Dendritic cell treated with granulocyte-macrophage colony-stimulating factor and Interleukin-4, amounts not matched to agents 40 ng/mL and 50 ng/mL, for 4 days (primary cell): ENCODE data around the gene PRKCA.

Experiments
- H3K27ac Mint-ChIP-seq: one replicate; pipeline ENCODE4 v1.8.0; 2022; ENCODE audit warnings: mild to moderate bottlenecking, mixed read lengths
- H3K27me3 Mint-ChIP-seq: one replicate; pipeline ENCODE4 v1.8.0; 2022; ENCODE audit warnings: mild to moderate bottlenecking, mixed read lengths
- H3K36me3 Mint-ChIP-seq: one replicate; pipeline ENCODE4 v1.8.0; 2022; ENCODE audit warnings: low read depth, mixed read lengths
- H3K4me1 Mint-ChIP-seq: one replicate; pipeline ENCODE4 v1.8.0; 2022; ENCODE audit warnings: low read depth, mixed read lengths
- H3K4me3 Mint-ChIP-seq: one replicate; pipeline ENCODE4 v1.8.0; 2022; ENCODE audit warnings: mild to moderate bottlenecking, moderate library complexity, mixed read lengths
- H3K9me3 Mint-ChIP-seq: one replicate; pipeline ENCODE4 v1.8.0; 2022; ENCODE audit warnings: mixed read lengths
- intact Hi-C: fragments of 100-400 bp; cut with micrococcal nuclease; formaldehyde crosslinking; loops from one replicate; pipeline ENCODE4 v1.15.0; 2022

PRKCA gene

GRCh38 chr17:66577041-66577440, 274.6 kb downstream of the PRKCA start:
- Mint-ChIP-seq H3K4me3 (no peak overlapping the region), H3K36me3 (no peaks in the 10 kb centered on the region), H3K27ac (no peak overlapping the region), H3K27me3 (no peaks in the 10 kb centered on the region), H3K9me3 (peaks cover under 1% of the 10 kb centered on the region), H3K4me1 (peaks cover 20% of the 10 kb centered on the region)
- intact Hi-C loops, result no loop called here

DNA sequence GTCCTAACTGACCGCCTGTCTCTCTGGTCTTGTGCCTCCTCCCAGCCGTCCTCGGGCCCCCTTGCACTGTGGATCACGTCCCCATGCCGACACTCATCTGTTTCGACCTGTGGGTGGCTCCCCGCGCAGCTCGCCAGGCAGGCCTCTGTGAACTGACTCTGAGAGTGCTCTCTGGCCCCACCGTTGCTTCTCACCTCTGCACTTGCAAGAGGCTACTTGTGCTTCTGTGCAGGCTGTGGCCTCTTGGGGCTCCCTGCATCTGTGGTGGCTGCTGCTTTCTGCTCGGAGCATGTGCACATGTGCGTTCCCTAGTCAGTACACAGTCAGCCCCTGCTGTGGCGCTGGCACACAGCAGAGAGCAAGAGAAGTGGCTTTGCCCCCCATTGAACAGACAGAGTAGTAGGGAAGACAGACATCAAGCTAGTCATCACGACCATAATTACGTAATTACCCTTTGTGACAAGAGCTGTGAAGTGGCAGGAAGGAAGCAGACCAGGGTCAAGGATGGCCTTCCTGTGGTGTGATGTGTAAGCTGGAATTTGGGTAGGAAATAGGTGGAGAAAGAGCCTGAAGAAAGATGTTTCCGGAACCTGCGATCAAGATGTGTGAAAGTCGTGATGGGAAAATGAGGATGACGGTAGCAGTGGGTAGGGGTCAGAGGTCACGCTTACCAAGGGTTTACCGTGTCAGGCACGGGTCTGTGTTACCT, 276.5 kb downstream of the PRKCA start:
- no peaks in the 10 kb centered on the region for H3K27me3 Mint-ChIP-seq
- intact Hi-C loops, result no loop called here
- H3K4me1 Mint-ChIP-seq, result peaks cover 20% of the 10 kb centered on the region
- no peak overlapping the region for H3K27ac Mint-ChIP-seq
- H3K4me3 Mint-ChIP-seq, result no peak overlapping the region
- no peaks in the 10 kb centered on the region for H3K36me3 Mint-ChIP-seq
- peaks cover 6% of the 10 kb centered on the region for H3K9me3 Mint-ChIP-seq

DNA sequence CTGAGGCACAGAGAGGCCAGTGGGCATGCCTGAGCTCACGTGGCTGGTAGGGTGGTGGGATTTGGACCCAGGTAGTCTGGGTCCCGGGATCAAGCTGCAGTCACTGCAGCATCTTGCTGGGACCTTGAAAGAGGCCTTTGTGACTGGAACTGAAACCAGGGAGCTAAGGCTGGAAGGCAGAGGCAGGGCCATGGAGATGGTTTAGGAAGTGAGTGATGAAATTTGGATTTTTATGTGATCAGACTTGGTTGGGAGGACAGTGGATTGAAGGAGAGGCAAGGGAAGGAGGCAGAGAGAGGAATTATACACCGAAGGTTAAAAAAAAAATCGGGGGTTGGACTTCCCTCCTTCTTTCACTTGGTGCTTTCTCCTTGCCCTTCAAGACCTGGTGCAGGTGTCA, 277.1 kb downstream of the PRKCA start:
- H3K27ac Mint-ChIP-seq, result no peak overlapping the region
- intact Hi-C loops, result no loop called here
- peaks cover 20% of the 10 kb centered on the region for H3K4me1 Mint-ChIP-seq
- no peaks in the 10 kb centered on the region for H3K27me3 Mint-ChIP-seq
- H3K36me3 Mint-ChIP-seq, result no peaks in the 10 kb centered on the region
- H3K9me3 Mint-ChIP-seq, result peaks cover 6% of the 10 kb centered on the region
- no peak overlapping the region for H3K4me3 Mint-ChIP-seq

GRCh38 chr17:66580184-66580955, 278.0 kb downstream of the PRKCA start:
- Mint-ChIP-seq H3K9me3 (peaks cover 6% of the 10 kb centered on the region), H3K27me3 (no peaks in the 10 kb centered on the region), H3K4me3 (no peak overlapping the region), H3K4me1 (peaks cover 20% of the 10 kb centered on the region), H3K36me3 (no peaks in the 10 kb centered on the region), H3K27ac (no peak overlapping the region)
- intact Hi-C loops, result no loop called here

GRCh38 chr17:66580956-66581391, 278.6 kb downstream of the PRKCA start:
- Mint-ChIP-seq H3K27ac (no peak overlapping the region), H3K36me3 (no peaks in the 10 kb centered on the region), H3K27me3 (no peaks in the 10 kb centered on the region), H3K4me1 (peaks cover 20% of the 10 kb centered on the region), H3K9me3 (peaks cover 6% of the 10 kb centered on the region), H3K4me3 (no peak overlapping the region)
- intact Hi-C loops, result no loop called here

- Mint-ChIP-seq H3K4me3 (no peak overlapping the region), H3K36me3 (no peaks in the 10 kb centered on the region), H3K4me1 (peaks cover 20% of the 10 kb centered on the region), H3K9me3 (peaks cover 6% of the 10 kb centered on the region), H3K27ac (no peak overlapping the region), H3K27me3 (no peaks in the 10 kb centered on the region)
- intact Hi-C loops, result no loop called here
Measured at GRCh38 chr17:66582373-66583111, 280.1 kb downstream of the PRKCA start.

GRCh38 chr17:66583112-66583748, 280.8 kb downstream of the PRKCA start:
- intact Hi-C loops, result no loop called here
- H3K27me3 Mint-ChIP-seq, result no peaks in the 10 kb centered on the region
- no peaks in the 10 kb centered on the region for H3K36me3 Mint-ChIP-seq
- no peak overlapping the region for H3K27ac Mint-ChIP-seq
- H3K4me3 Mint-ChIP-seq, result no peak overlapping the region
- H3K9me3 Mint-ChIP-seq, result peaks cover 6% of the 10 kb centered on the region
- H3K4me1 Mint-ChIP-seq, result peaks cover 16% of the 10 kb centered on the region

- Mint-ChIP-seq H3K4me1 (no peaks in the 10 kb centered on the region), H3K36me3 (no peaks in the 10 kb centered on the region), H3K27me3 (no peaks in the 10 kb centered on the region), H3K9me3 (peaks cover 6% of the 10 kb centered on the region), H3K27ac (no peak overlapping the region), H3K4me3 (no peak overlapping the region)
- intact Hi-C loops, result no loop called here
Measured at GRCh38 chr17:66584927-66585326, 282.5 kb downstream of the PRKCA start.

GRCh38 chr17:66585472-66585871, 283.1 kb downstream of the PRKCA start:
- peaks cover 6% of the 10 kb centered on the region for H3K9me3 Mint-ChIP-seq
- no peaks in the 10 kb centered on the region for H3K4me1 Mint-ChIP-seq
- H3K27me3 Mint-ChIP-seq, result no peaks in the 10 kb centered on the region
- H3K4me3 Mint-ChIP-seq, result no peak overlapping the region
- no peak overlapping the region for H3K27ac Mint-ChIP-seq
- intact Hi-C loops, result no loop called here
- no peaks in the 10 kb centered on the region for H3K36me3 Mint-ChIP-seq

GRCh38 chr17:66589892-66590291, 287.5 kb downstream of the PRKCA start:
- H3K36me3 Mint-ChIP-seq, result no peaks in the 10 kb centered on the region
- no peaks in the 10 kb centered on the region for H3K9me3 Mint-ChIP-seq
- no peaks in the 10 kb centered on the region for H3K27me3 Mint-ChIP-seq
- H3K27ac Mint-ChIP-seq, result no peak overlapping the region
- no peak overlapping the region for H3K4me3 Mint-ChIP-seq
- intact Hi-C loops, result no loop called here
- H3K4me1 Mint-ChIP-seq, result peaks cover 3% of the 10 kb centered on the region

- Mint-ChIP-seq H3K36me3 (no peaks in the 10 kb centered on the region), H3K9me3 (no peaks in the 10 kb centered on the region), H3K27ac (no peak overlapping the region), H3K4me1 (peaks cover 5% of the 10 kb centered on the region), H3K4me3 (no peak overlapping the region), H3K27me3 (no peaks in the 10 kb centered on the region)
- intact Hi-C loops, result no loop called here
Measured at GRCh38 chr17:66593116-66593515, 290.7 kb downstream of the PRKCA start.

DNA sequence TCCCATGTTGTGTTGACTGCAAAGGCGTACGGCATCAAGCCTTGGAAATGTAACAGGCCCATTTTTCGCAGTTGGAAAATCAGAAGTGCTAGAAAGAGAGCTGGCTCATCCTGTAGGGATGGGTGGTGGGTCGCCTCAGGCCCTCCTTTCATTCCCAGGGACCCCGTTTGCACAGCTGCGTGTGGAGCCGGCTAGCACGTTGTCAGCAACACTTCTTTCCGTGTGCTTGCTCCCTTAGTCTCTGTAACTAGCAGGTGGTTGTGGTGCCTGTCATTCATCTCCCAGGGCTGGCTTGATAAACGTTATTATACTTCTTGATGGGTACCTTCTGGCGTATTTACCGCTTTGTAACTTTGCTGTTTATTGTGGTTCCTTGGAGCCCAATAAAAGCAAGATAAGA, 293.5 kb downstream of the PRKCA start:
- peaks cover 5% of the 10 kb centered on the region for H3K4me1 Mint-ChIP-seq
- no peaks in the 10 kb centered on the region for H3K36me3 Mint-ChIP-seq
- intact Hi-C loops, result no loop called here
- no peaks in the 10 kb centered on the region for H3K9me3 Mint-ChIP-seq
- H3K27ac Mint-ChIP-seq, result no peak overlapping the region
- no peak overlapping the region for H3K4me3 Mint-ChIP-seq
- H3K27me3 Mint-ChIP-seq, result no peaks in the 10 kb centered on the region

- no peaks in the 10 kb centered on the region for H3K4me1 Mint-ChIP-seq
- no peaks in the 10 kb centered on the region for H3K36me3 Mint-ChIP-seq
- intact Hi-C loops, result no loop called here
- H3K4me3 Mint-ChIP-seq, result no peak overlapping the region
- no peaks in the 10 kb centered on the region for H3K27me3 Mint-ChIP-seq
- no peaks in the 10 kb centered on the region for H3K9me3 Mint-ChIP-seq
- no peak overlapping the region for H3K27ac Mint-ChIP-seq
Measured at GRCh38 chr17:66602659-66603384, 300.4 kb downstream of the PRKCA start.
